HG03060 (cell line): ENCODE data around the gene CCNJL.
"Not testable (repeated sequence)": the region's sequence is repeated elsewhere in the genome, so short reads cannot be mapped to it uniquely, and the experiment has no call there.

Experiments used
- ATAC-seq: cut with Tn5 transposase; IDR thresholded peaks from one replicate; pipeline ENCODE4 v1.9.1; 2021; ENCODE audit warnings: low read depth, moderate number of reproducible peaks; ENCODE audit not compliant: unreplicated experiment

Gene CCNJL

GRCh38 chr5:160266752-160267345 is 45.5 kb downstream of the CCNJL start:
- ATAC-seq = no peak

- no peak for ATAC-seq
Observed at GRCh38 chr5:160266044-160266443, 46.3 kb downstream of the CCNJL start.

GRCh38 chr5:160263326-160263855 is 49.0 kb downstream of the CCNJL start:
- ATAC-seq = no peak

- ATAC-seq = no peak
Observed at GRCh38 chr5:160262151-160263074, 50.0 kb downstream of the CCNJL start.

GRCh38 chr5:160260881-160261815 is 51.2 kb downstream of the CCNJL start:
- no peak for ATAC-seq

GRCh38 chr5:160260006-160260775 is 52.2 kb downstream of the CCNJL start:
- ATAC-seq = no peak

GRCh38 chr5:160259341-160259740 is 53.0 kb downstream of the CCNJL start:
- no peak for ATAC-seq

GRCh38 chr5:160254706-160255105 is 57.7 kb downstream of the CCNJL start:
- no peak for ATAC-seq

GRCh38 chr5:160253441-160253840 is 58.9 kb downstream of the CCNJL start:
- no peak for ATAC-seq

- no peak for ATAC-seq
Observed at GRCh38 chr5:160252916-160253315, 59.4 kb downstream of the CCNJL start.

GRCh38 chr5:160251406-160252155 is 60.8 kb downstream of the CCNJL start:
- ATAC-seq = no peak

GRCh38 chr5:160250826-160251225 is 61.5 kb downstream of the CCNJL start:
- ATAC-seq = no peak

- ATAC-seq = no peak
Observed at GRCh38 chr5:160250226-160250625, 62.1 kb downstream of the CCNJL start.

GRCh38 chr5:160249570-160249969 is 62.8 kb downstream of the CCNJL start:
- ATAC-seq = not testable (repeated sequence)

GRCh38 chr5:160245506-160246086 is 66.8 kb downstream of the CCNJL start:
- ATAC-seq = no peak

GRCh38 chr5:160242145-160242544 is 70.2 kb downstream of the CCNJL start:
- ATAC-seq = no peak

GRCh38 chr5:160240350-160240749 is 72.0 kb downstream of the CCNJL start:
- no peak for ATAC-seq

- ATAC-seq = no peak
Observed at GRCh38 chr5:160237571-160238093, 74.7 kb downstream of the CCNJL start.

GRCh38 chr5:160235731-160236130 is 76.6 kb downstream of the CCNJL start:
- no peak for ATAC-seq
